Esophagus muscularis mucosa (tissue), 4 donors: ENCODE results near the gene PRLR. TPM values are rescaled to one million over a fixed set of nuclear protein-coding genes. Genes with fewer than 3 reads are reported as not detected.
A peak's percentile ranks its signal among the peaks of the same experiment; 100 is the strongest.

ENCODE experiments used
- DNase-seq: peaks from one replicate; pipeline ENCODE4 v3.0.0-alpha.2; 2017; ENCODE audit errors: extremely low spot score
- H3K27ac ChIP-seq, 4 donors: fragments of 200-600 bp; sonication (generic); replicated peaks in 1 of 4; 1 replicate in 3 of 4; 2 replicates in 1 of 4; pipeline ENCODE4 v1.5.1; 2016 to 2019; ENCODE audit warnings: mild to moderate bottlenecking in 1 of 4
- H3K27me3 ChIP-seq, 4 donors: fragments of 200-600 bp; sonication (generic); one replicate each; pipeline versions ENCODE4 v1.5.1 to v1.6.0; 2016 to 2019
- H3K36me3 ChIP-seq, 4 donors: fragments of 200-600 bp; sonication (generic); one replicate each; pipeline ENCODE4 v1.5.1; 2016 to 2019
- H3K4me1 ChIP-seq, 4 donors: fragments of 200-600 bp; sonication (generic); one replicate each; pipeline ENCODE4 v1.5.1; 2016 to 2019
- H3K4me3 ChIP-seq, 4 donors: fragments of 200-600 bp; sonication (generic); 1 replicate in 2 of 4; 2 replicates in 2 of 4; pipeline ENCODE4 v1.5.1; 2016 to 2019; ENCODE audit warnings: mild to moderate bottlenecking in 4 of 4, moderate library complexity in 1 of 4
- H3K9me3 ChIP-seq, 4 donors: fragments of 200-600 bp; sonication (generic); 1 replicate in 3 of 4; 2 replicates in 1 of 4; pipeline ENCODE4 v1.5.1; 2016 to 2019
- CTCF ChIP-seq, 3 experiments: fragments of 200-600 bp in 2 of 3; fragments of 450-650 bp in 1 of 3; sonication (generic) in 2 of 3; IDR thresholded peaks; one replicate each; pipeline ENCODE4 v1.5.1; 2017 to 2019; ENCODE audit warnings: antibody characterized with exemption in 3 of 3, mild to moderate bottlenecking in 2 of 3, moderate library complexity in 1 of 3
- EP300 ChIP-seq: sonication (generic); formaldehyde crosslinking; IDR thresholded peaks from one replicate; pipeline ENCODE4 v1.6.1; 2017; ENCODE audit warnings: antibody characterized with exemption
- POLR2A ChIP-seq: fragments of 450-650 bp; IDR thresholded peaks from one replicate; pipeline ENCODE4 v1.6.1; 2017; ENCODE audit warnings: antibody characterized with exemption, moderate library complexity, mild to moderate bottlenecking, low read depth
- POLR2AphosphoS5 ChIP-seq, 2 donors: sonication (generic); formaldehyde crosslinking; IDR thresholded peaks; one replicate each; pipeline ENCODE4 v1.6.1; 2017; ENCODE audit warnings: antibody characterized with exemption in 2 of 2
- whole genome bisulfite sequencing: methylation state at CpG from one replicate; pipeline ENCODE4 v1.1.5; 2018; 5-methylcytosine and 5-hydroxymethylcytosine counted together
- intact Hi-C: fragments of 100-400 bp; cut with DNase I; formaldehyde crosslinking; loops from one replicate; pipeline ENCODE4 v1.15.1; 2023
- total RNA-seq, 4 donors: library from RNA; depleted of rRNA; stranded (reverse); fragments of >200 nt; gene quantifications; one replicate each; pipeline versions ENCODE4 v1.1.0 to v1.2.1, GENCODE V29; 2016

Gene PRLR
- total RNA-seq, 4 donors from 2014 or later = 0.66 to 1.7 (median 0.79) TPM

GRCh38 chr5:35063414-35063813 is 166.9 kb downstream of the PRLR start:
- TF ChIP-seq POLR2AphosphoS5 (IDR thresholded peaks at IDR 0.05) = no peak
- no peak for TF ChIP-seq CTCF (IDR thresholded peaks at IDR 0.05)
- no peak for TF ChIP-seq POLR2A
- TF ChIP-seq EP300 = no peak
- Histone ChIP-seq H3K4me1 (peaks cover 0 to 42% (median 27%) of the 10 kb centered on the region in 4 donors), H3K27ac (peak overlapping the region in 1 of 4 donors; percentile 24), H3K27me3 (no peaks in the 10 kb centered on the region), H3K36me3 (no peaks in the 10 kb centered on the region), H3K4me3 (no peak overlapping the region), H3K9me3 (no peaks in the 10 kb centered on the region)
- no peak for DNase-seq
- intact Hi-C loops = no loop called here
- 54% methylated on average over 4 of the region's 4 CpGs for WGBS

GRCh38 chr5:35061211-35061770 is 169.0 kb downstream of the PRLR start:
- TF ChIP-seq POLR2A (no peak), POLR2AphosphoS5 (IDR thresholded peaks at IDR 0.05) (peak in 1 of 2 donors; percentile 8)
- WGBS = 37% methylated on average over 2 of the region's 2 CpGs
- intact Hi-C loops = no loop called here

GRCh38 chr5:35060236-35060635 is 170.1 kb downstream of the PRLR start:
- TF ChIP-seq POLR2AphosphoS5 (IDR thresholded peaks at IDR 0.05) (no peak), CTCF (IDR thresholded peaks at IDR 0.05) (no peak), POLR2A (no peak), EP300 (no peak)
- intact Hi-C loops = no loop called here
- WGBS = 76% methylated on average over 2 of the region's 2 CpGs
- no peak for DNase-seq
- Histone ChIP-seq H3K27me3 (no peaks in the 10 kb centered on the region), H3K9me3 (no peaks in the 10 kb centered on the region), H3K4me3 (no peak overlapping the region), H3K36me3 (no peaks in the 10 kb centered on the region), H3K4me1 (peaks cover 0 to 53% (median 31%) of the 10 kb centered on the region in 4 donors), H3K27ac (no peak overlapping the region)

More at GRCh38 chr5:35061211-35061770, 169.0 kb downstream of the PRLR start:
- Histone ChIP-seq H3K9me3 (no peaks in the 10 kb centered on the region), H3K27me3 (no peaks in the 10 kb centered on the region), H3K4me1 (peaks cover 0 to 52% (median 28%) of the 10 kb centered on the region in 4 donors), H3K4me3 (no peak overlapping the region), H3K27ac (peak overlapping the region in 1 of 4 donors; percentile 32), H3K36me3 (no peaks in the 10 kb centered on the region)
- DNase-seq = no peak

GRCh38 chr5:35059251-35059650 is 171.0 kb downstream of the PRLR start:
- peaks cover 0 to 48% (median 31%) of the 10 kb centered on the region in 4 donors for H3K4me1 ChIP-seq
- no peaks in the 10 kb centered on the region for H3K9me3 ChIP-seq
- DNase-seq = no peak
- no peaks in the 10 kb centered on the region for H3K27me3 ChIP-seq
- H3K27ac ChIP-seq = no peak overlapping the region
- intact Hi-C loops = no loop called here
- no peaks in the 10 kb centered on the region for H3K36me3 ChIP-seq
- H3K4me3 ChIP-seq = no peak overlapping the region
- TF ChIP-seq POLR2AphosphoS5 (IDR thresholded peaks at IDR 0.05) (no peak), POLR2A (no peak), CTCF (IDR thresholded peaks at IDR 0.05) (no peak), EP300 (no peak)

- 48% methylated on average over 3 of the region's 3 CpGs for WGBS
- H3K27me3 ChIP-seq = no peaks in the 10 kb centered on the region
Observed at GRCh38 chr5:35058374-35058788, 171.9 kb downstream of the PRLR start.

More at GRCh38 chr5:35058374-35058788, 171.9 kb downstream of the PRLR start:
- intact Hi-C loops = no loop called here
- Histone ChIP-seq H3K9me3 (no peaks in the 10 kb centered on the region), H3K4me1 (peaks cover 0 to 39% (median 25%) of the 10 kb centered on the region in 4 donors), H3K36me3 (no peaks in the 10 kb centered on the region), H3K4me3 (no peak overlapping the region), H3K27ac (no peak overlapping the region)
- TF ChIP-seq CTCF (IDR thresholded peaks at IDR 0.05) = no peak
- no peak for DNase-seq
